Psoas muscle (tissue), 8 donors: Measurements from ENCODE around the gene NR4A3. TPM values are rescaled to one million over a fixed set of nuclear protein-coding genes. Genes with fewer than 3 reads are reported as not detected.

Source experiments
- ATAC-seq, 4 donors: fragments of 200-7000 bp; cut with Tn5 transposase; one replicate each; pipeline ENCODE4 v1.9.1; 2020; ENCODE audit warnings: moderate library complexity in 3 of 4, mild to moderate bottlenecking in 2 of 4
- DNase-seq, 2 donors: peaks; one replicate each; pipeline ENCODE4 v3.0.0-alpha.2; 2020
- H3K27ac ChIP-seq: fragments of 200-600 bp; one replicate; pipeline ENCODE4 v1.8.0; 2022
- H3K27me3 ChIP-seq, 3 donors: fragments of 200-600 bp in 1 of 3; one replicate each; pipeline versions ENCODE4 v1.6.1 to v1.8.0; 2013 to 2022; ENCODE audit warnings: low read length in 2 of 3, mild to moderate bottlenecking in 2 of 3, moderate library complexity in 1 of 3; ENCODE audit not compliant: insufficient read depth in 3 of 3
- H3K36me3 ChIP-seq, 2 donors: fragments of 200-600 bp in 1 of 2; one replicate each; pipeline versions ENCODE4 v1.6.1 to v1.8.0; 2013 to 2022; ENCODE audit warnings: low read depth in 1 of 2, mild to moderate bottlenecking in 1 of 2, moderate library complexity in 1 of 2; ENCODE audit not compliant: insufficient read depth in 1 of 2
- H3K4me1 ChIP-seq: fragments of 200-600 bp; one replicate; pipeline ENCODE4 v1.8.0; 2022
- H3K4me3 ChIP-seq: fragments of 200-600 bp; one replicate; pipeline ENCODE4 v1.8.0; 2022; ENCODE audit warnings: mild to moderate bottlenecking
- H3K9me3 ChIP-seq: fragments of 200-600 bp; one replicate; pipeline ENCODE4 v1.8.0; 2022
- WGBS, 3 donors: extraction: QIAGEN DNeasy Blood & Tissue Kit; methylation state at CpG; one replicate each; pipeline versions ENCODE4 v1.1.6 to v1.1.7; 2013; 5-methylcytosine and 5-hydroxymethylcytosine counted together
- intact Hi-C, 2 donors: fragments of 100-400 bp; cut with DNase I; formaldehyde crosslinking; loops; one replicate each; pipeline versions ENCODE4 v1.11.0 to v1.14.2; 2022
- polyA plus RNA-seq, 3 donors: library from polyadenylated mRNA; stranded (reverse); fragments of 200-250 nt; gene quantifications; one replicate each; pipeline ENCODE4 v1.2.3, GENCODE V29; 2013
- total RNA-seq, 4 donors: library from RNA; stranded (reverse); fragmentation: NEBNext Ultra II Directional in 2 of 4; extraction: Animal tissue kit (Norgen Biotek cat#: 25700) in 2 of 4; gene quantifications; one replicate each; pipeline versions ENCODE4 v1.2.1 to v1.2.4, GENCODE V29; 2021 to 2023
- TF ChIP-seq, protein P1 (sequence below): fragments of 200-600 bp; IDR thresholded peaks from one replicate; pipeline ENCODE4 v1.8.0; 2022; ENCODE audit warnings: antibody characterized with exemption
- donor health status: healthy with polysubstance abuse.
- donor health status: DM: no; HTN: no; CAD: no; lungs with moderate emphysema.
- donor health status: Bipolar disorder and iron deficiency.
- donor health status: healthy.
- donor health status: DM: yes; HTN: yes; CAD: no.
- donor health status: DM: no; HTN: no; CAD: no.
- donor health status: DM: no; HTN: no; CAD: no.
- donor health status: DM: yes; HTN: yes; CAD: no.

NR4A3 gene
- total and polyA plus RNA-seq, 7 donors, result 1.5 to 40.8 (median 9.3) TPM

DNA sequence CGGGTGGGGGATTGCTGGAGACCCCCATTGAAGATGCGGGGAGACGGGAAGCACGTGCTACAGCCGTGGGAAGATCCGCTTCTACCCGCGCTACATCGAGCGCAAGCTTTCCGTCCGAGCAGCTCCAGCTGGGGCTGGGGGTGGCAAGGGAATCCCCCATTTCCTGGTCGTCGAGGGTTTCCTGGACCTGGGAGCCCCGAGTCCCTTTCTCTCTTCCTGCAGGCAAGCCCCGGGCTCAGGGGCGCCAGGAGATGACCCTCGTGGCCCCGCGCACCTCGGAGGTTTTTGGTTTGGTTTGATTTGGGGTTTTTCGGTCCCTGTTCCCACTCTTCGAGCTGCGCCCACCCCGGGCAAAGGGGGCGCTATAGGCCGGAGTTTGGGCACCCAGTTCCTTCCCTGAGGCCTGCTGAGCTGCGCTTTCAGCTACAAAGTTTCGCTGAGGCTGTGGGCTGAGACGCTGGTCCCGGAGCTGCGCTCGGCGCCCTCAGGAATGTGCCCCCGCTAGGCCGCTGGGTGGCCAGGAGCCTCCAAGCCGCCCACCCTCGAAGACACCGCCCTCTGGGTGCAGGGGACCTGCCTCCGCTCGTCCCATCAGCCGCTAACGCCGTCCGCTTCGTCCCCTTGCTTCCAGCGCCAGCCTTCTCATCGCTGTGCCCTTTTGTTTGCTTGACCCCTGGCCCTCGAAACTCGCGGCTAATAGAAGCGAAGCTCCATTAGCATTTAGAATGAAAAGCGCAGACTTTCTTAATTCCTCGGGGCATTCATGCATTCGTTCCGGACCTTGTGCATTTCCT lies 2.9 kb downstream of the NR4A3 start:
- Histone ChIP-seq H3K27me3 (peaks cover 0 to 7% (median 2%) of the 10 kb centered on the region in 3 donors), H3K36me3 (no peaks in the 10 kb centered on the region), H3K4me3 (peak overlapping the region; percentile 79), H3K9me3 (no peaks in the 10 kb centered on the region), H3K27ac (no peak overlapping the region), H3K4me1 (peaks cover 6% of the 10 kb centered on the region)
- TF ChIP-seq, protein P1, sequence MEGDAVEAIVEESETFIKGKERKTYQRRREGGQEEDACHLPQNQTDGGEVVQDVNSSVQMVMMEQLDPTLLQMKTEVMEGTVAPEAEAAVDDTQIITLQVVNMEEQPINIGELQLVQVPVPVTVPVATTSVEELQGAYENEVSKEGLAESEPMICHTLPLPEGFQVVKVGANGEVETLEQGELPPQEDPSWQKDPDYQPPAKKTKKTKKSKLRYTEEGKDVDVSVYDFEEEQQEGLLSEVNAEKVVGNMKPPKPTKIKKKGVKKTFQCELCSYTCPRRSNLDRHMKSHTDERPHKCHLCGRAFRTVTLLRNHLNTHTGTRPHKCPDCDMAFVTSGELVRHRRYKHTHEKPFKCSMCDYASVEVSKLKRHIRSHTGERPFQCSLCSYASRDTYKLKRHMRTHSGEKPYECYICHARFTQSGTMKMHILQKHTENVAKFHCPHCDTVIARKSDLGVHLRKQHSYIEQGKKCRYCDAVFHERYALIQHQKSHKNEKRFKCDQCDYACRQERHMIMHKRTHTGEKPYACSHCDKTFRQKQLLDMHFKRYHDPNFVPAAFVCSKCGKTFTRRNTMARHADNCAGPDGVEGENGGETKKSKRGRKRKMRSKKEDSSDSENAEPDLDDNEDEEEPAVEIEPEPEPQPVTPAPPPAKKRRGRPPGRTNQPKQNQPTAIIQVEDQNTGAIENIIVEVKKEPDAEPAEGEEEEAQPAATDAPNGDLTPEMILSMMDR, result peak; percentile 4
- ATAC-seq (no peak), DNase-seq (peak in 1 of 2 donors; percentile 59)
- WGBS, 3 donors, result 23 to 42% (median 34%) methylated on average over 50 to 56 of the region's 56 CpGs
- intact Hi-C loops, result loop anchor here (5.0 to 10.0 kb wide), 4 partner anchors 80 to 770 kb away; partner anchors contain the start of gene STX17 (in 1 of the 2)

DNA sequence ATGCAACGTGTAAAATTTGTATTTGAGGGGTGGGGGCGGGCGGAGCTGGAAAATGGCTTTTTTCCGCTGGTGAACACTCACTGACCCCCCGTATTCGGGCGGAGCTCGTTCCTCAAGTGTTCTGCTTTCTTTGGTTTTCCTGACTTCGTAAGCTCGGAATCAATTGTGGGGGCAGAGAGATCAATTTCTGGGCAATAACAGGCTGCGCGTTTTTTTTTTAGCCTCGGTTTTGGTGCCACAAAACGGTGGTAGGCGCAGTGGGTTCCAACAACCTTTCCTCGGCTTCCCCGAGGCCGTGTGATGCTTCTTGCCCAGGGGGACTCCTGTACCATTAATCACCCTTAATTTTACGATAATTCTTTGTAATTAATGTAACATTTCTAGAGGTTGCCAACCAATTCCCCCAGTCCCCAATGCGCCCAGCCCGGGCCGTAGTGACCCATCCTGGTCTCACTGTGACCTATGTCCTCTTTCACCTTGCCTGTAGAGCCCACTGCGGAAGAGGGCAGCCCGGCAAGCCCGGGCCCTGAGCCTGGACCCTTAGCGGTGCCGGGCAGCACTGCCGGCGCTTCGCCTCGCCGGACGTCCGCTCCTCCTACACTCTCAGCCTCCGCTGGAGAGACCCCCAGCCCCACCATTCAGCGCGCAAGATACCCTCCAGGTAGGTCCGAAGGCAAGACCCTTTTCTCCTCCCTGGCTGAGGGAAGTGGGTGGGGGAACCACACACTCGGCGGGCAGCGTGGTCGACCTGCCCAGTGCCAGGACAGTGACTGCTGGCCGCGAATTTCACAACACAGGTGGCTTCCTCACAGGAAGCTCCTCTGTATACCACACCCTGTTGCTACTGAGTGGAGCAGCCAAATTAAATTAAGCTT lies 3.7 kb downstream of the NR4A3 start:
- no peak for ATAC-seq
- peaks cover 0 to 7% (median 2%) of the 10 kb centered on the region in 3 donors for H3K27me3 ChIP-seq
- peak overlapping the region; percentile 79 for H3K4me3 ChIP-seq
- H3K9me3 ChIP-seq, result no peaks in the 10 kb centered on the region
- 55 to 67% (median 59%) methylated on average over 44 of the region's 44 CpGs for WGBS, 3 donors
- TF ChIP-seq, protein P1, result no peak
- peak in 1 of 2 donors; percentile 53 for DNase-seq
- no peak overlapping the region for H3K27ac ChIP-seq
- intact Hi-C loops, result loop anchor here (10.0 kb wide), 3 partner anchors 79 to 769 kb away; partner anchors contain the start of gene STX17 (in 1 of the 2)
- H3K4me1 ChIP-seq, result peaks cover 6% of the 10 kb centered on the region
- no peaks in the 10 kb centered on the region for H3K36me3 ChIP-seq

DNA sequence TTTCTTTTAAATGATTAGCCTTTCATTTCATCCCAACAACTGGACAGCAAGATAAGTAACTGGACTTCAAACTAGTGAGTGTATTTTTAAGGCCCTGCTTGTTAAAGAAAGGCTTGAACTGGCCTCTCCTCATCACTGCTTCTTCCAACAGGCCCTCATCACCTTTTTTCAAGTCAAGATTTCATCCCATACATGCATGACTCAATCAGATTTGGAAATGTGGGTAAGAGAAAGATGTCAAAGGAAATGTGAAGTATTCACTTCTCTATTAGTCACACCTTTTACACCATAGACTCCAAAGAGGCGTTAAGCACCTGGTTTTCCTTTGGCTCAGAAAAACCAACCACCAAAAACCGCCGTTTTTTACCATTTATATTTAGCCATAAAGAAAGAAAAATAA lies 4.9 kb downstream of the NR4A3 start:
- no peak overlapping the region for H3K4me3 ChIP-seq
- H3K27ac ChIP-seq, result no peak overlapping the region
- TF ChIP-seq, protein P1, result no peak
- H3K36me3 ChIP-seq, result no peaks in the 10 kb centered on the region
- no peaks in the 10 kb centered on the region for H3K9me3 ChIP-seq
- peaks cover 0 to 7% (median 2%) of the 10 kb centered on the region in 3 donors for H3K27me3 ChIP-seq
- WGBS, 3 donors, result 92 to 99% (median 97%) methylated on average over 3 of the region's 3 CpGs
- ATAC-seq (no peak), DNase-seq (no peak)
- H3K4me1 ChIP-seq, result peaks cover 6% of the 10 kb centered on the region
- intact Hi-C loops, result loop anchor here (10.0 kb wide), 3 partner anchors 78 to 768 kb away; partner anchors contain the start of gene STX17 (in 1 of the 2)

GRCh38 chr9:99827244-99827643 lies 5.6 kb downstream of the NR4A3 start:
- Histone ChIP-seq H3K4me1 (peaks cover 6% of the 10 kb centered on the region), H3K27ac (no peak overlapping the region), H3K36me3 (no peaks in the 10 kb centered on the region), H3K27me3 (peaks cover 0 to 7% (median 2%) of the 10 kb centered on the region in 3 donors), H3K9me3 (no peaks in the 10 kb centered on the region), H3K4me3 (no peak overlapping the region)
- intact Hi-C loops, result loop anchor here (1.0 to 10.0 kb wide), 4 partner anchors 76 to 768 kb away; partner anchors contain the start of gene STX17 (in 1 of the 2)
- WGBS, 3 donors, result 80 to 93% (median 88%) methylated on average over 2 of the region's 2 CpGs
- DNase-seq (no peak), ATAC-seq (no peak)
- TF ChIP-seq, protein P1, result no peak
